ENCODE results near the gene ZKSCAN3.
"Not testable (repeated sequence)": the region's sequence is repeated elsewhere in the genome, so short reads cannot be mapped to it uniquely, and the experiment has no call there.

Gene ZKSCAN3

GRCh38 chr6:28377879-28378278 is 28.1 kb downstream of the ZKSCAN3 start:
- no peak for DNase-seq

GRCh38 chr6:28378644-28379043 is 28.9 kb downstream of the ZKSCAN3 start:
- no peak for DNase-seq

GRCh38 chr6:28380381-28380780 is 30.6 kb downstream of the ZKSCAN3 start:
- DNase-seq: no peak

- peak; percentile 92 for DNase-seq
Observed at GRCh38 chr6:28383235-28384142, 33.7 kb downstream of the ZKSCAN3 start.

DNA sequence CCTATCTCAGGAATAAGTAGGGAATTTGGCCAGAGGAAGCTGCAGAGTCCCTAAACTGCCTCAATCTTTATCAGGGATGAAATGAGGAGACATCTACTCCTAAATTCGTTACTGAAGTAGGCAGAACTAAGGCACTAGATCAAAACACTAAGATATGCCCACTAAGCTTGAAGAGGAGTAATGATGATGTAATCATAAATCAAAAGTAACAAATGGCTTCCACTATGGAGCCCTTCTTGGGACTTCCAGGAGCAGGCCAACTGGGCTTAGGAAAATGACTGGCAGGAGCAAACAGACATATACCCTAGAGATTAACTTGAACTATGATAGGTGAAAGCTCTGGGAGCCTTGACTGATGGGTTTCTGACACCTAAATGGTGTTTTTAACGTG is 34.4 kb downstream of the ZKSCAN3 start:
- DNase-seq: no peak

DNA sequence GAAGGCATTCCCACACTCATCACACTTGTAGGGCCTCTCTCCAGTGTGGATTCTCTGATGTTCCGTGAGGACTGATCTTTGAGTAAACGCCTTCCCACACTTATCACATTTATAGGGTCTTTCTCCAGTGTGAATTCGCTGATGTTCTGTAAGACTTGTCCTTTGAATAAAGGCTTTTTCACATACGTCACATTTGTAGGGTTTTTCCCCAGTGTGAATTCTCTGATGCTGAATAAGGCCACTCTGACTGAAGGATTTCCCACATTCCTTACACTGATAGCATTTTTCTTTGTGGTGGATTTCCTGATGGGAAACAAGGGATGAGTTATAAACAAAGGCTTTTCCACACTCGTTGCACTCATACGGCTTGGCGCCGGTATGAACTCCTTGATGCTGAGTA is 40.9 kb downstream of the ZKSCAN3 start:
- no peak for DNase-seq

DNA sequence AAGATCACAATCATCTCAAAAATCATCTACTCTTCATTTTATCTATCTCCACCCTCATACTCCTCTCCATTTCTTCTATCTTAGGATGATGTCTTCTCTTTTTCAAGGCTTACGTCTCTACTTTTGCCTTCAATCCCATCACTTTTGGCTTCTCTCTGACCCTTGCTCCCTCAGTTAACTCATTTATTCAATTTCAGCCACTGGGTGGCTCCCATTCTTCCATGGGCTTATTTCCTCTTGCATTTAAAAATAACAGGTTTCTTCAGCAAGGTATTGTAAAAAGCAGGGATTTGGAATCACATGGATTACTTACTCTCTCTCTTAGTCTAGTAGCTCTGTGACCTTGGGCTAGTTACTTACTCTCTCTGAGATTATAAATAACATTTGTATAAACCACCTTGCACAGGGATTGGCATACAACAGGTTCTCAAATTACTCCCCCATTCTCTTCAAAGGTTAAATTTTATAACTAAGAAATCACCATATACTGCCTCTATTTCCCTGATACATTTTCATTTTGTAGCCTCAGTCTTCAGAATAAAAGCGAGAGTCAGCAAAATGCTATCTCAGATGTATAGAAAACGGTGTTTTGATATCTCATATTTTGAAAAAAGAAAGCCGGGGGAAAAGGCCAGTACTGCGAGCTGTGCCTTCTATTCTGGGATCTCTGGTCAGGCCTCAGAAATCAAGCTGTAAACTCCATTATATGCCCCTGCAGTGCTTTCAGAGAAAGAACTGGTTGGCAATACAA is 44.3 kb downstream of the ZKSCAN3 start:
- no peak for DNase-seq

DNA sequence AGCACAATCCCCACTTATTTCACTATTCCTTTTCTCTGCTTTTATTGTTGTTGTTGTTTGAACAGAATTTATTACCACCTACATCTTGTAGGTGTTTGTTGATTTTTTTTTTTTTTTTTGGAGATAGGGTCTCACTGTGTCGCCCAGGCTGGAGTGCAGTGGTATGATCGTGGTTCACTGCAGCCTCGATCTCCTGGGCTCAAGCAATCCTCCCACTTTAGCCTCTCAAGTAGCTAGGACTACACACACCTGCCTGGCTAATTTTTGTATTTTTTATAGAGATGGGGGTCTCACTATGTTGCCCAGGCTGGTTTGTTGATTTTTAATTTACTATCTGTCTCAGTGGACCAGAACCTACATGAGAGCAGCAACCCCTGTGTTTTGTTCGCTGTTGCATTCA is 46.2 kb downstream of the ZKSCAN3 start:
- DNase-seq: no peak

DNA sequence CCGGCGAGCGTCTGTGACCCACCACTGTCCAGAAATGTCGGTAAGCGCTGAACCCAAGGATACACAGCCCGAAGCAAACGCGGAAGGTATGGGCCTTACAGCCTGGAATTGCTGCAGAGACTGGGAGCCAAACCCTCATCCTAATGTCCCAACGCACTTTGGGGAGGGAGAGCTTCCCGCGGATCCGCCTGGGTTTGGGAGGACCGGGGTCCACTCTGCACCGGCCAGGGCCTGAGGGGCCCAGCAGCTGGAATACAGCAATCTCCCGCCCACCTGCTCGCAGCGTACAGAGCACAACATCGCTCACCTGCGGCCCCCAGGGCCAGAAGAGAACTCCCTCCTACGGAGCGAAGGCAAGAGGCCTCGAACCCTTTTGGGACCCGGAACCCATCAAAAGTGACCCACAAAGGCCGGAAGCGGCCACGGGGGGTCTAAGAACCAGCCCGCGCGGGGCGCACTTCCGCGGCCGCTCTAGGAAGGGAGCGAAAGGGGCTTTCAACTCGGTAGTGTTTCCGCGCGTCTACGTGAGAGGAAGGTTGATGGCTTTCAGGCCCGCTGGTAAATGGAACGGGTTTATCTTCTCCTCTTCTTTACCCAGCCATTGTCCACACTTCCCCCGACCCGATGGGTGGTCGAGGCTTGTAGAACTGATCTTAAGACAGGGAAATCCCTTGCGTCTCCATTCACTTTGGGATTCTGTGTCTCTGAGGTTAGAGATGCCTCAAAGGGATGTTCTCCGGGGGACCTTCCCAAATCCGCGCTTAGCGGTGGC is 49.8 kb downstream of the ZKSCAN3 start, which contains the start of gene ZSCAN12:
TSS of gene ZSCAN12 (minus strand) at position 398 of the 772 bp plus-strand sequence. CDS start 1,342 bp downstream, outside the sequence.
- peak; percentile 63 for DNase-seq

GRCh38 chr6:28400122-28400451 is 50.3 kb downstream of the ZKSCAN3 start:
- DNase-seq: no peak

DNA sequence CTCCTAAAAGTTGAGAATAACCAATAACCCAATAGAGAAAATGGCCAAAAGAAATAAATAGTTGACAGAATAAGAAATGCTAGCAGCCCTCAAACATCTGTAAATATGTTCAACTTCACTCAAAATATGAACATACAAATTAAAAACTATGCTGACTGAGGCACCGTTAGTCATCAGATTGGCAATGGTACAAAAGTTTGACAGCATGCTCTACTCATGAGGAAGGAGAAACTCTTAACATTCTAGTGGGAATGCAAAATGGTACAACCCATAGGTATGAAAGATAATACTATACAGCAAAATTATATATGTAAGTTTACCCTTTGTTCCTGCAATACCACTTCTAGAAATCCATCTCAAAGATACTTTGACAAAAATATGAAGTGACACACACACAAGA is 51.4 kb downstream of the ZKSCAN3 start:
- DNase-seq: no peak

DNA sequence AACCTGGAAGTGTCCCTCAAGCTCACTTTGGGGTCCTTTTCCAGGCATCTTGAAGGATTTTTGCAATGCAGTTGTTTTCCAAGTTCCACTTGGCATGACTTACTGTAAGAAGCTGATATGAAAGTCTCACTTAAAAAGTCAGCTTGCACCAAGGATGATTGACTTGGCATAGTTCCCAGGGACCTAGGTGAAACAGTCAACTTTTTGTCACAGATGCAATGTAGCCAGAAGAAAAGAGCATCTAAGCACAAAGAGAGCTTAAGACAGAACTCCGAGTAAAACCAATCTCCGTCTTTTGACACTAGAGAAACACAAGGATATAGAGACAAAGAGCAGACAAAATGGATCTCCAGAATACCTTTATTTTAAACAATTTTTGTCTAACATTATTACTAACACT is 52.5 kb downstream of the ZKSCAN3 start:
- no peak for DNase-seq

DNA sequence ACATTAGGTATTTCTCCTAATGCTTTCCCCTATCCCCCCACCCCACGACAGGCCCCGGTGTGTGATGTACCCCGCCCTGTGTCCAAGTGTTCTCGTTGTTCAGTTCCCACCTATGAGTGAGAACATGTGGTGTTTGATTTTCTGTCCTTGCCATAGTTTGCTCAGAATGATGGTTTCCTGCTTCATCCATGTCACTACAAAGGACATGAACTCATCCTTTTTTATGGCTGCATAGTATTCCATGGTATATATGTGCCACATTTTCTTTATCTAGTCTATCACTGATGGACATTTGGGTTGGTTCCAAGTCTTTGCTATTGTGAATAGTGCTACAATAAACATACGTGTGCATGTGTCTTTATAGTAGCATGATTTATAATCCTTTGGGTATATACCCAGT is 54.2 kb downstream of the ZKSCAN3 start:
- not testable (repeated sequence) for DNase-seq

DNA sequence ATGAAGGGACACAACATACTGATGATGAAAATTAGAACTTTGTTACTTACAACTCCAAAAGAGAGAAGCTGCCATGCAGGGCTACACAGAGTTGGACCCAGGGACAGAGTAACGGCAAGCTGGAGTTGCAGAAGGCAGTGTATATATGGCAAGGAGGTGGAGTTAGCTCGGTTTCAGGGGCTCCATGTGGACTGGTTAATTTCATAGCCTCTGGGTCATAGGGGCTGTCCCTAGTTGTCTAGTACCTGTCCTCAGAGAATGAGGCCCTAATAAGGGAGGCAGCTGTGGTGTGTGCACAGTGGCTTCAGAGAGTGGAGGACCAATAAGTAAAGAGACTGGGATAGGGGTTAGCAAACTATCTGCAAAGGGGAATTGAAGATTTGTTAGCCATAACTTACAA is 57.7 kb downstream of the ZKSCAN3 start:
- DNase-seq: no peak

- DNase-seq: no peak
Observed at GRCh38 chr6:28408076-28408802, 58.5 kb downstream of the ZKSCAN3 start.

GRCh38 chr6:28410767-28411166 is 61.0 kb downstream of the ZKSCAN3 start:
- DNase-seq: no peak

GRCh38 chr6:28413681-28414080 is 63.9 kb downstream of the ZKSCAN3 start:
- DNase-seq: no peak

Measured in inflammatory macrophage treated with lipopolysaccharide for 4 hours (primary cell).